Peyer's patch (tissue), 4 donors: ENCODE data around the gene INPP5B. TPM values are rescaled to one million over a fixed set of nuclear protein-coding genes. Genes with fewer than 3 reads are reported as not detected.

Experiments
- DNase-seq, 3 donors: peaks; one replicate each; pipeline ENCODE4 v3.0.0-alpha.2; 2017 to 2019
- H3K27ac ChIP-seq, 4 donors: fragments of 200-600 bp; sonication (generic); one replicate each; pipeline ENCODE4 v1.5.1; 2016 to 2019
- H3K27me3 ChIP-seq, 2 donors: fragments of 200-600 bp; sonication (generic); one replicate each; pipeline ENCODE4 v1.5.1; 2019
- H3K36me3 ChIP-seq, 3 donors: fragments of 200-600 bp; sonication (generic); one replicate each; pipeline ENCODE4 v1.5.1; 2016 to 2019
- H3K4me1 ChIP-seq, 4 donors: fragments of 200-600 bp; sonication (generic); one replicate each; pipeline ENCODE4 v1.5.1; 2016 to 2019
- H3K4me3 ChIP-seq, 4 donors: fragments of 200-600 bp; sonication (generic); 1 replicate in 3 of 4; 2 replicates in 1 of 4; pipeline ENCODE4 v1.5.1; 2016 to 2019; ENCODE audit warnings: mild to moderate bottlenecking in 1 of 4
- H3K9me3 ChIP-seq, 4 donors: fragments of 200-600 bp; sonication (generic); one replicate each; pipeline ENCODE4 v1.5.1; 2016 to 2019; ENCODE audit warnings: mild to moderate bottlenecking in 1 of 4
- CTCF ChIP-seq, 6 experiments: fragments of 450-650 bp in 4 of 6; fragments of 200-600 bp in 2 of 6; sonication (generic) in 1 of 6; IDR thresholded peaks; one replicate each; pipeline ENCODE4 v1.5.1; 2017 to 2019; ENCODE audit warnings: antibody characterized with exemption in 6 of 6, mild to moderate bottlenecking in 3 of 6, moderate library complexity in 1 of 6
- POLR2A ChIP-seq, 2 donors: fragments of 450-650 bp; IDR thresholded peaks; one replicate each; pipeline ENCODE4 v1.5.1; 2017; ENCODE audit warnings: antibody characterized with exemption in 2 of 2, mild to moderate bottlenecking in 2 of 2, moderate library complexity in 2 of 2
- total RNA-seq, 4 donors: library from RNA; depleted of rRNA; stranded (reverse); fragments of >200 nt; gene quantifications; one replicate each; pipeline ENCODE4 v1.1.0, GENCODE V29; 2016

INPP5B gene
- total RNA-seq, 4 donors from 2014 or later: 24.7 to 56.9 (median 35.3) TPM

DNA sequence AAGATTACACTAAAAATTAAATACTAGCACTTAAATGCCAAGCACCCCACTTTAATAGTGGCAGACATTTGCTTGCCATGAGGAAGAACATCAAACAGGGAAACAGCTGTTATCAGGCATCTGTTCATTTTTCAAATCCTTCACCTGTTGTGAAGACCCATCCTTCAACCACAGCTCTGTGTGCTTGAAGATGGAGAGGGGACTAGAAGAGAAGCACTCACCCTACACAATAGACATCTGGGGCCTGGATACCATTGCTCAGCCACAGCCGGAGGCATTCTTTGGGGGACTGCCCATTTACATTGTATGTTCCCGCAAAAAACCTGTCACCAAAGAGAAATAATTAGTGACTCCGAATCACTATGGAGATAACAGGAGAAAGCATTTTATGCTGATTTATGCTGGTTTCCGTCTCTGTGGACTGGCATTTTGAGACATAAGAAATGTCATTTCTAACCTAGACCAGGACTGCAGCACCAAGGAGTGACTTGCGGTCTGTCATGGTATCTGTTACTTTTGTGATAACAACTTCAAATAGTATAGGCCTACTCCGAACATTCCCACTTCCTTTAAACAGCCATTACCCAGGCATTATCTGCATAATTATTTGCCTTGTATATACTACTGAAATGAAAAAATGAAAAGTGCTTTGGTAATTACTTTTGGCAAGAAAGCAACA lies 58.7 kb downstream of the INPP5B start:
- TF ChIP-seq CTCF (IDR thresholded peaks at IDR 0.05) (no peak), POLR2A (IDR thresholded peaks at IDR 0.05) (no peak)
- no peaks in the 10 kb centered on the region for H3K9me3 ChIP-seq
- H3K4me1 ChIP-seq: no peaks in the 10 kb centered on the region
- H3K36me3 ChIP-seq: peaks cover 0 to 67% (median 0%) of the 10 kb centered on the region in 3 donors
- H3K27ac ChIP-seq: no peak overlapping the region
- H3K4me3 ChIP-seq: no peak overlapping the region
- no peak for DNase-seq
- H3K27me3 ChIP-seq: no peaks in the 10 kb centered on the region

DNA sequence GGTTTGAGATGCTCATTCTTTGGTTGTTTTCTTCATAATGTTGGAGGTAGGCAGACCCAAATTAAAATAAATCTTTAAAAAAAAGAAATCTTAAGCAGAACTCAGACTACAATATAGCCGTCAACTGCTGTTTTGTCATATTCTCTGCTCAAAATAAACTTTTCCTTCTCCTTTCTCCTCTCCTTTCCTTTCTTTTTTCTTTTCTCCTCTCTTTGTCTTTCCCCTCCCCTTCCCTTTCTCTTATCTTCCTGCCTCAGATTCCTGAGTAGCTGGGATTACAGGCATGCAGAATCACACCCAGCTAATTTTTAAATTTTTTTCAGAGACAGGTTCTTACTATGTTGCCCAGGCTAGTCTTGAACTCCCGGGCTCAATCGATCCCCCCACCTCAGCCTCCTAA lies 62.7 kb downstream of the INPP5B start:
- Histone ChIP-seq H3K9me3 (no peaks in the 10 kb centered on the region), H3K27me3 (no peaks in the 10 kb centered on the region), H3K36me3 (peaks cover 0 to 99% (median 0%) of the 10 kb centered on the region in 3 donors), H3K4me1 (no peaks in the 10 kb centered on the region), H3K4me3 (no peak overlapping the region), H3K27ac (no peak overlapping the region)
- TF ChIP-seq POLR2A (IDR thresholded peaks at IDR 0.05) (no peak), CTCF (IDR thresholded peaks at IDR 0.05) (no peak)
- no peak for DNase-seq

DNA sequence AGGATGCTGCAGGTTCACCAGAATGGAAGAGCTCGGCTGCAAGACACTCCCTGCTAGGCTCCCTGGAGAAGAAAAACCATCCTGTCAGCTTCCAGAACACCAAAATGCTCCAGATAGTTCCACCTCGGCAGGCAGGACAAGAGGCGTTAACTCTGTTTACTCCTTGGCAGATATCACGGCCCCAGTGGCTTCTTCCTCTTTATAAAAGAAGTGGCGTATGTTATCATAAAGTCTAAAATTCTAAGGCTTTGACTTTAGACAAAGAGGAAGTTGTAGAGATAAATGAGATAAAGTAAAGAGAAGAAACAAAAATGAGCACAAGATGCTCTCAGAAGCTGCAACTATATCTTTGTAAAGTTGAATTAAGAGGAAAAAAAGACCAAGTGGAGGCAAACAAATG lies 63.2 kb downstream of the INPP5B start:
- H3K36me3 ChIP-seq: peaks cover 0 to 97% (median 0%) of the 10 kb centered on the region in 3 donors
- TF ChIP-seq POLR2A (IDR thresholded peaks at IDR 0.05) (no peak), CTCF (IDR thresholded peaks at IDR 0.05) (no peak)

DNA sequence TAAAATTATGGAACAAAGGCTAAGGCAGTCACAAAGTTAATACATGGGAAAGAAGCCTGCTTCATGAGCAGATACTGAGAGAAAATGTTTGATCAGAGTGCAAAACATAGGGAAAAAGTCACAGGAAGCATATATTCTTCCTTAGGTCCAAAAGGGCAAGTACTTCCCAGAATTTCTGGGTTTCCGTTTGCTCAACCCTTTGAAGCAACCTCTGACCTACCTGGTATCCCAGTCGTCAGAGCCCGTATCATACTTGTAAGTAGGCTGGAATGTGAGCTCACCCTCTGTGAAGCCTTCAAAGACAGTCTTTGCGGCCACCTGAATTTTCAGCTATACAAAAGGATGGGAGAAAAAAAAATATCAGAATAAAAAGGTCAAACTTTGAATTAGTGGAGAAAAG lies 67.0 kb downstream of the INPP5B start:
- no peaks in the 10 kb centered on the region for H3K9me3 ChIP-seq
- H3K36me3 ChIP-seq: peaks cover 0 to 94% (median 0%) of the 10 kb centered on the region in 3 donors
- TF ChIP-seq CTCF (IDR thresholded peaks at IDR 0.05) (no peak), POLR2A (IDR thresholded peaks at IDR 0.05) (no peak)
- no peak overlapping the region for H3K4me3 ChIP-seq
- no peak for DNase-seq
- H3K27ac ChIP-seq: no peak overlapping the region
- no peaks in the 10 kb centered on the region for H3K27me3 ChIP-seq
- H3K4me1 ChIP-seq: no peaks in the 10 kb centered on the region

More for the DNA sequence above, 63.2 kb downstream of the INPP5B start:
- Histone ChIP-seq H3K9me3 (no peaks in the 10 kb centered on the region), H3K4me3 (no peak overlapping the region), H3K27ac (no peak overlapping the region), H3K4me1 (no peaks in the 10 kb centered on the region), H3K27me3 (no peaks in the 10 kb centered on the region)
- DNase-seq: no peak

DNA sequence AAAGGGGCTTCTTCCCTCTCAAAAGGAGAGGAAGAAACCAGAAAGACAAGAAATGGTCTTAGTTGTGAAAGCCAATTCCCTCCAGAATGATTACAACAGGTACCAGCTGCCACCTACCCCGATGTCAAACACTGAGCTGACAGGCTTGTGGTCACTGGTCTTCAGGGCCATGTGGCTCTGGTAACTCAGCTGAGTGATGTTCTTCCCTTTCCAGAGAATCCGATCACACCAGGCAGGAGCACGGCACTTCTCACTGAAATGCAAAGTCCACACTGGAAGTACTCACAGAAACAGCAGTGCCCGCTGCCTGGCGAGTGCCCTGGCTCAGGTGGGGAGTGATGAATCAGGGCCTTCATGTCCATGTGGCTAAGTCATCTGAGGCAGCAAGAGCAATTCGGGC lies 68.8 kb downstream of the INPP5B start:
- no peak for DNase-seq
- H3K9me3 ChIP-seq: no peaks in the 10 kb centered on the region
- no peak overlapping the region for H3K27ac ChIP-seq

More for the DNA sequence above, 68.8 kb downstream of the INPP5B start:
- H3K4me1 ChIP-seq: no peaks in the 10 kb centered on the region
- peaks cover 0 to 94% (median 0%) of the 10 kb centered on the region in 3 donors for H3K36me3 ChIP-seq
- TF ChIP-seq POLR2A (IDR thresholded peaks at IDR 0.05) (no peak), CTCF (IDR thresholded peaks at IDR 0.05) (no peak)
- no peaks in the 10 kb centered on the region for H3K27me3 ChIP-seq
- H3K4me3 ChIP-seq: no peak overlapping the region
